AG09319 (cell line): ENCODE results near the gene WNT7B.
A peak's percentile ranks its signal among the peaks of the same experiment; 100 is the strongest.

ENCODE experiments used
- DNase-seq: peaks from one replicate; pipeline ENCODE4 v3.0.0-alpha.2; 2010; ENCODE audit warnings: low read depth; ENCODE audit errors: extremely low read depth
- CTCF ChIP-seq: IDR thresholded peaks from 2 replicates; pipeline ENCODE4 v1.5.1; 2011; ENCODE audit warnings: low read depth, mild to moderate bottlenecking, inconsistent platforms, low read length, moderate library complexity

WNT7B gene

DNA sequence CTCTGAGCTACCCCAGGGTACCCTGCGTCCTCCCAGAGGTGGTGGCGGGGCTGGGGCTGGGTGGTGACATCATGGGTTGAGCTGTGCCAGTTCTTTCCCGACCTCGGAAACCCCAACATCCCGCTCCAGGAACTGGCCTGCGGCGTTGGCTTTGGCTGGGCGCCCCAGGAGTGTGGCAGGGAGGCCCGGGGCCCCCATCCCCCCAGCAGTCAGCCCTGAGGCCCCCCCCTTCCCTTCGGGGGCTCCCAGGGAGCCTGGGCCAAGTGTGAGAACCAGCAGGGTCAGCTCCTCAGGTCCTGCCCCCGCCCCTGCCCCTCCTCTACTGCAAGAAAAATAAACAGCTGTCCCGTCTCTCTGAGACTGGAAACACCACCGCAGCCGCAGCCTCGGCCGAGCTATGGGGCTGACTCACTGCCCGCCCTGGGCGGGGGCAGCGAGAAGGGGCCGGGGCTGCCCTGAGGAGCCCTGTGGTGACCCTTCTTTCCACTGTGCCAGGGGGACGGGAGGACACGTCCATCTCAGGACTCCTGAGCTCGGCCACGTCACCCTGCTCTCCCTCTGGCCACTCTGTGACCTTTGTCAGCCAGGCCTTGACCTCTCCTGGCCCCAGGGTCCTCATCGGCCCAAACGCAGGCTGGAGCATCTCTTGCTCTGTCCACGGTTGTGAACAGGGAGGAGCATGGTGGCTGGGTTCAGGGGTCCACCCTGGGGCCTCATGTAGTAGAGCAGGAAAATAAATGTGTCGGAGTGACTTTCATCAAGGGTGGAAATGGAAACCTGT, 73.4 kb downstream of the WNT7B start:
- no peak for TF ChIP-seq CTCF
- peak; percentile 16 for DNase-seq

GRCh38 chr22:45897736-45898135, 79.2 kb downstream of the WNT7B start:
- TF ChIP-seq CTCF = no peak
- DNase-seq = no peak

DNA sequence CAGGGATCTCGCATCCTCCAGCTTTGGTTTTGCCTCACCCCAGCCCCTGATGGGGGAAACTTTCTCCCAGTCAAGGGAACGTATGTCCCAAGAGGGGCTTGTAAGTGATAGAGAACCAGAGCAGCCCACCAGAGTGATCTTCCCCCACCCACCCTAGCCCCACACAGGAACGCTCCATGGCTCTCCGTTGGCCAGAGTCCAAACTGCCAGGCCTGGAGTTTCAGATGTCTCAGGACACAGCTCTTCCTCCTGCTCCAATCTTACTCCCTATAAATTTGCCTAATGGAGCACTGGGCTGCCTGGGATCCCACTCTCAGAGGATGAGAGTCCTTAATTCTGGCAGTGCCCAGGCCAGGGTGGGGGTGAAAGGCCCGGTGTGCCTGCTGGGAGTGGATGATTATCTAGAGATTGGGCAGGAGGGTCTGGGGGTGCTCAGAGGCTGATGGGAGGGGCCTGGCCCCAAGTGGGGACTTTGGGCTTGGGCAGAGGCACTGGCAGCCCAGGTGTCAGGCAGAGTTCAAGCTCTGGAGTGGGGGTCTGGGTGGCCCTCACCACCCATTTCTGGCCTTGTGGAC, 79.9 kb downstream of the WNT7B start:
- DNase-seq = no peak
- no peak for TF ChIP-seq CTCF

DNA sequence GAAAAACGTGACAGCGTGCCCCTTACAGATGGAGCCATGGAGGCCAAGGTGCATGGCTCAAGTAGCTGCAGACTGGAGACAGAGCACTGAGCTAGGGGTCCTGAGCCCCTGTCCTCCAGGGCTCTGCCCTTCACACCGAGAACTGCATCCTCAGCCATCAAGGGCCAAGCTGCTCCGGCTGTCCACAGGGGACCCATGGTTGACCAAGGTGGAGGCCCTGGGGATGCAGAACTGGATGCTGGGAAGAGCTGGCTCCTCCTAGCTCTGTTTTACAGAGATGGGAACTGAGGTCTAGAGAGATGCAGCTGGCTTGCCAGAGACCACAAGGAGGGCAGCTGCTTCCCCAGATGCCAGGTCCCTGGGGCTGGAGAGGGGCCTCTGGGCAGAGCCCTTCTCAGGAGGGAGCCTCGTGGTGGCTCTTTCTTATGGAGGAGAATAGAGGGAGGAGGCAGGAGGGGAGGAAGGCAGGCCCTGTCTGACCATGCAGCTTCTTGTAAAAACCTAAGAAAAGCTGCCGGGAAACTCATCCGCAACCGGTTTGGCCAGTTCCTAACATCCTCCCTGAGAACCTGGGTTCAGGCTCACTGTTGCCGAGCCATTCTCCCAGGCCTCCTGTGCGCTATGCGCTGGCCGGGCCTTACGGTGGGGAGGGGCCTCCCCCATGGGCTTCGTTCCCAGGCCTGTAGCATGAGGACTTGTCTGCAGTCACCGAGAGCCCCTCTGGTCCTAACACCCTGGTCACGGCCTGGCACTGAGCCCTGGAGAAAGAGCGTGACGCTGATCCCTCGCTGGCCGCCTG, 80.6 kb downstream of the WNT7B start:
- no peak for TF ChIP-seq CTCF
- DNase-seq = no peak

- DNase-seq = no peak
- no peak for TF ChIP-seq CTCF
Measured at GRCh38 chr22:45895436-45896152, 81.4 kb downstream of the WNT7B start.

DNA sequence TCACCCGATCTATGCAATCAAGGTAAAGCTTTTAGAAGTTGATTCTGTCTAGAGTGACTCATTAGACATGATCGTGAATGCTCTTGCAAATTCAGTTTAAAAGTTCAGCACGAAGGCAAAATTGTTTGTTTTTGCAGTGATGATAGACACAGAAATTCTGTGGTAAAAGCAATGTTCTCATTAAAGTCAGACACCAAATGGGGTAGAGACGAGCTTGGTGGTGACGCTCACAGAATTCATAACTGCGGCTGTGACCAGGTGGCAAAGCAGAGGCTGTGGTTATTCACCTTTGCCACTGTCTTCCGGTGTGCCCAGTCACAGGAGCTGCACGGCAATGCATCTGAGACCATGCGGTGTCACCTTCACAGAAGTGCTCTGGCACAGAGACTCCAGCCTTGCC, 83.4 kb downstream of the WNT7B start:
- TF ChIP-seq CTCF = no peak
- DNase-seq = no peak
